NCI-H146 treated with DMSO at 0.1 percent for 48 hours (cell line): Measurements from ENCODE around the gene DYSF.

Experiments used
- DNase-seq: peaks from one replicate; lab custom pipeline; 2025; ENCODE audit not compliant: unreplicated experiment; lab: John Stamatoyannopoulos, UW

The DYSF gene

GRCh38 chr2:71685941-71686611, 232.7 kb downstream of the DYSF start:
- no peak for DNase-seq

DNA sequence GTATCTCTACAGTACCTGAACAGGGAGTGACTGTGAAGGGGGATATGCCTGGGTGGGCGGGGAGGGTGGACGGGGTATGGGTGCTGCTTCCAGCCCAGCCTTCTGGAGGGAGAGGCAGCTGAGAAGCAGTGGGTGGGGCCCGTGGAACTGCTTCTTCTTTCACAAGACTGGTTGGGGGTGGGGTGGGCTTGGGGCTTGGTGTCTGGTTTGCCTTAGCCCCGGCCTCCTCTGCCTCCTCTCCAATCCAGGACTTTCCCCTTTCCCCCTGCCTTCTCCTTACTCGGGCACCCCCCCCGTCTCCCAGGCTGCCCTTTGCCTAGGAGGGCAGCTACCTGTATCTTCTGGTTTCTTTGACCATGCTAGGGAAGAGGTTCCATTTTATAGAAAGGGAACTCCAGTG, 233.4 kb downstream of the DYSF start:
- no peak for DNase-seq

DNA sequence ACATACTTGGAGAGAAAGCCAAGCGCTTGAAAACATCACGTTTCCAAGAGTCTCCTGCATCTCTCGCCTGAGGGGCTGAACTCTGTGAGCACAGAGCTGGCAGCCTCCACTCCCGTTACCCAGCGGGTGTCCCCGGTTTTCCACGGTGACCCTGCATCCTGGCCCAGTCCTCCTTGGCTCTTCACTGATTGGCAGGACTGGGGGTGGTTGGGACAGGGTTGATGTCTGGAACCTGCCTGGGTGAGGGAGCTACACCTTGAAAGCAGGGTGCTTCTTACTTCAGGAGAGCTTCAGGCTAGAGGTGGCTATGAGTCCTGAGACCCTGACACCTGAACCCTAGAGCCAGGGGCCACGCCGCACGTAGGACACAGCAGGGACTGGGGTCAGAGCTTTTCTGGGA, 234.1 kb downstream of the DYSF start:
- no peak for DNase-seq

- no peak for DNase-seq
Observed at GRCh38 chr2:71688530-71688929, 235.2 kb downstream of the DYSF start.

DNA sequence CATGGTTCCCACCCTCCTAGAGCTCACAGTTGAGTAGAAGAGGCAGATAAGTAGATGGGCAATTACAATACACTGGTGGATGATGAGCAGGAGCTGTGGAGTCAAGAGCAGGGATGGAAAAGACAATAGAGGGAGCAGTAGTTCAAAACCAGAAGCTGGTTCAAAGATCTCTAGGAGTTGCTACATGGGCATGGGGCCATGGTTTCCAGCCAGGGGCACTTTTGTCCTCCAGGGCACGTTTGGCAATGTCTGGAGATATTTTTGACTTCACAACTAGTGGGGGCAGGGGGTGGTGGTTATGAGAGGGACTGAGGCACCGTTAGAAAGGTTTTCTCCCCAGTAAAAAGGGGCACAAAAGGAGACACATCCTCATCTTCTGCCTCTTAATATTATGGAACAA, 236.0 kb downstream of the DYSF start:
- no peak for DNase-seq

GRCh38 chr2:71689968-71690834, 236.8 kb downstream of the DYSF start:
- no peak for DNase-seq

GRCh38 chr2:71690876-71691475, 237.6 kb downstream of the DYSF start:
- no peak for DNase-seq

DNA sequence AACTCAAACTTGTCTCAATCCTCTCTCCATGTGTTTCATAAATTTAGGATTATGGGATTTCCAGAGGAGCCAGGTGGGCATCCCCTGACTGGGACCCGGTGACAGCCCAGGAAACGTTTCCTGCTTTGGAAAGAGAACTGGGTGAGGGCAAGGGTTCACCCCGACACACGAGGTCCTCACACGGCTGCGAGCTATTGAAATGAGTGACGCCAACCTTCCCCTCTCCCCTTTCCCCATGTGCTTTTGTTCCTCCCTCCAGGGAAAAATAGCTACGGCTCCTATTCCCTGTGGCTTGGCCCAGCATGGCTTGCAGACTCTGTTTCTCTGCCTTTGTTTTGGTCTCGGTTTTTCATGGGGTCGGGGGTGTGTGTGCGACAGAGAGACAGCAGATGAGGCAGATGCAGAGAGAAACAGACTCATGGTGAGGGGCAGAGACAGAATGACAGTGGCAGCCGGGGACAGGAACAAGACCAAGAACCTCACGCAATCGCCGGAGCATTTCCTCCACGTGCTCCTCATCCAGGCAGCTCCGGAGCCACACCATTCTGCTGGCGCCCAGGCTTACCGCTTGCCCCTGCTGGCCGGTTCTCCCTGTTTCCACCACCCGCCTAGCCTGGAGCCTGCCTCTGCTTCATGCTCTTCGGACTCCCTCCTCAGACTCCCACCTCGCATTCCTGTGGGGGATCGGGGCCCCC, 238.5 kb downstream of the DYSF start:
- DNase-seq, result no peak

DNA sequence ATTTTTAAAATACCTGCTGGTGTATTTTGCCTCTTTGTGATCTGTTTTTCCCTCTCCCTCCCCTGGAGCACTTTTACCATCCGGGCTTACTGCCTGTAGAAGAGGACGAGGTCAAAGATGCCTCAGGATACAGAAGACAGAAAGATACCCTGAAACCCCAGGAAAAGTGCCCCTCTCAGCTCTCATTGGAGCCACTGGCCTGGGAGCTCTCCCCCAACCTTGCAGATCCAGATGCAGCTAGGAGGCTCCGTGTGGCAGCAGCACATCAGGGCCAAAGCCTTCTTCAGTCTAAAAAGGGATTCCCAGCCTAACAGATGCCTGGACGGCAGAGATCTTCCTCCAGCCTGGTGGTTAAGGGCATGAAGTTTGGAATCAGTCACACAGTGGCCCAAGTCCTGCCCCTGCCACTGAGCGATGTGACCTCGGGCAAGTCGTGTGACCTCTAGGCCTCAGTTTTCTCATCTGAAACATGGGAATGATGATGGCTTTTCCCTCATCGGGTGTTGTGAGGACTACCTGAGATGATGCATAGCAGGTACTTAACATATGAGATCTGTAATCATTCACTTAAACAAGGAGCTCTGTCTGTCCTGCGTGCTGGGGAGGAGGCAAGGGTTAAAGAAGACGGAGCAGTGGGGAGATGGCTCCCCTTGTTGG, 239.4 kb downstream of the DYSF start:
- DNase-seq, result no peak

DNA sequence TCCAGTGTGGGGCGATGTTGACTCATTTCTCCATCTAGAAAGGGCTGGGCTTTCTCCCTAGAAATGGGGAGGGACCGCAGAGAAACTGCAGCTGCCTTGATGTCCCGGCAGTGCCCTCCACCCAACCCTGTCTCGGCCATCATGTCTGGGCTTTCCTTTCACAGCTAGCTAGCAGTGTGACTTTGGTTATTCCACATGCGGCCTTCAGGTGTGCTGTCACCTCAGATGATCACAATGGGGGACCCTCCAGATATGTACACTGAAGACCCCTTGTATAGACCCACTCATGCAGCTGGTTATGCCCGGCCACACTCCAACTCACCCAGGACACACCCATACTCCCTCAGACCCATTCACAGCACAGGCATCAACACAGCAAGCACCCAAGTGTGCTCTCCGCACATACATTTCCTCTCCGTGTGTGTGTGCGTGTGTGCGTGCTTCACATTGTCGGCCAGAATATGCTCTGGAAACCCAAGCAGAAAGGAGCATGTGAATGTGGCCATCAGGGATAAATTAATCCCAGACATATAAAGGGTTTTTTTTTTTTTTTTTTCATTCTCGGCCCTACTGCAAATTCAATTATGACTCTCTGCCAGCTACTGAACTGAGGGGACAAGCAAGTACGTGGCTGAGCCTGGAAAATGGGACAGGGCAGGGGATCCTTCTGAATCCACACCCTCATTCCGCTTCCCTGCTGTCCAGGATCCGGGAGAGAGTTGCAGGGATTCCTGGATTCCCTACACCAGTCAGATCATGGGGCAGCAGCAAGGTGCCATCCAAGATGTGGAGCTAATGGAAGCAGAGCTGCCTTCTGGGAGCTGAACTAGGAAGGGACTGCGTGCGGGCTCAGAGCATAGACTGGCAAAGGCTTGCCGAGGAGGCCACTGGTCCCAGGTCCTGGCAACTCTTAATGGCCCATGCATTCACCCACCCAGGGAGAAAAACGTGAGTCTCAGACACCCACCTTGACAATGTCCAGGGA, 240.2 kb downstream of the DYSF start:
- no peak for DNase-seq

GRCh38 chr2:71694501-71695234, 241.3 kb downstream of the DYSF start:
- no peak for DNase-seq

GRCh38 chr2:71695235-71696120, 242.1 kb downstream of the DYSF start:
- DNase-seq, result no peak

DNA sequence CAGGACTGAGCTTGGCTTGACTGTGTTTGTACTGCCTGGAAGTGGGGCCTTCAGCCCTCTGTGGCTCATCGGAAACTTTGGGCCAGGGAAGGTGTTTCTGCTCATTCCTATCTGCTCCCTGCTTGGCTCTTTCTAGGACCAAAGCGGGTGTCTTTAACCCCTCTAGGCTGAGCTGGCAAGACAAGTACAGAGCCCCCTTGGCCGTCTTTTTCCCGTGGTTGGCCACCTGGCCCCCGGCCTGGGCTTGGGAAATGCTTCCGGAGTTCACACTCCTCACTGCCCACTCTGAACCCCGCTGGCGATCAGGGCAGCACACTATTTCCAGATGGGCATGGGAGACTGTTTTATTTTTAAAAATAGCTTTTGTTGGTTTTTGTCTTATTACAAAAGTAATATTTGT, 243.0 kb downstream of the DYSF start:
- no peak for DNase-seq

DNA sequence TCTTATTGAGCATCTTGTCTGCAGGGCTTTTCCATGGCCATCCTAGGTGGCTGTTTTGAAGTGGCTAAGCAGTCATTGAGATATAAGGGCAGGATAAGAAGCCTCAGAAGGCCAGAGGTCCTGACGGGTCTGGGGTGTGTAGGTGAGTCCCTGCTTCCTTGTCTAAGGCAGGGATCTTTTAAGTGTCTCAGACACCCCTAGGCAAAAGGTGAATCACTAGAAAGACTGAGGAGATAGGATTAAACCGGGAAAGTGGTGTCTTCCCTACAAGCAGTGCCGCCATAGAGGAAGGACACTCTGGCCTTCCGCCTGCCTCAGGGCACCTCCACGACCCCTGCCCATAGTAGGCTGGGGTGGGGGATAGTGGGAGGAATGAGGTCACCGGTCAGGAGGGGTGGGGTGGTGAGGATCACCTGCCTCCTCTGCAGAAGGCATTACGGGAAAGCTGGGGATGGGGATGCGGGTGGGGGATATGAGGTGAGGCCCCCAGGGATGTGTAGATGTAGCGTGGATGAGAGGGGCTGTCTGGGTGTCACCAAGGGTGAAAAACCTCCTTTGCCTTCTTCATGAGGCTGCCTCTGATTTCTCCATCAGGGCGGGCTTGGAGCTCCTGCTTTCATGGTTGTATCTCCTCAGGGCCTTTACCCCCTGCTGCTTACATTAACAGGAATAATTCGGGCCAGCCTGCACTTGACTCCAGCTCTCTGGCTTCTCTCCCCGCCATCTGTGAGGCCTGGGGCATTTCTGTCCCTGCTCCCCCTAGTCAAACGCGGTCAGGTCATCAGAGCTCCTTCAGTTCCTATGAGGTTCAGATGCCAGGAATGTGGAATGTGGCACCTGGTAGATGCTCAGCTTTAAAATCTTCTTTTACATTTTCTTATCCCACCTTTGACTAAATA, 244.0 kb downstream of the DYSF start:
- peak; percentile 69 for DNase-seq

GRCh38 chr2:71699428-71699827, 246.1 kb downstream of the DYSF start:
- no peak for DNase-seq

- no peak for DNase-seq
Observed at GRCh38 chr2:71700041-71700657, 246.8 kb downstream of the DYSF start.
